ENCODE data around the gene IP6K1. TPM values are rescaled to one million over a fixed set of nuclear protein-coding genes. Genes with fewer than 3 reads are reported as not detected.
"Not testable (repeated sequence)": the region's sequence is repeated elsewhere in the genome, so short reads cannot be mapped to it uniquely, and the experiment has no call there.

Gene IP6K1
- total RNA-seq, 1 donor from 2014 or later = 41.1 TPM

GRCh38 chr3:49712166-49712565 is 74.2 kb downstream of the IP6K1 start:
- no peak for DNase-seq (ENCODE audit: low read depth in 2 of 2)

GRCh38 chr3:49711489-49711888 is 74.9 kb downstream of the IP6K1 start:
- no peak for DNase-seq (ENCODE audit: low read depth in 2 of 2)

- no peak for DNase-seq (ENCODE audit: low read depth in 2 of 2)
Measured at GRCh38 chr3:49709852-49710251, 76.5 kb downstream of the IP6K1 start.

DNA sequence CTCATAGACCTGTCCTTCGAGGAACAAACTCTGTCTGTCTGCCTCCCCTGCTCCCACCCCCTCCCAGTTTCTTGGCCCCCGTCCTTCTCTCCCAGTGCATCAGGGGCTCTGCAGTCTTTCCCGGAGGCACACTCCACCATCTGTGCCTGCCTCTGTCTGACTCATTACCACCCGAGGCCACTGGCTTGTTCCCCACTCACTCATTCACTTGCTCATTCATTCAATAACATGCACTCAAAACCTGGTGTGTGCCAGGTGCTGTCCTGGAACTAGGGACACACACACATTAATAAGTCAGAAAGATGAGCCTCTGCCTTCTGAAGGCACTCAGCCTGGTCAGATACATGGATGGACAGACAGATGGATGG is 79.2 kb downstream of the IP6K1 start:
- DNase-seq (ENCODE audit: low read depth in 2 of 2) = no peak

- DNase-seq (ENCODE audit: low read depth in 2 of 2) = no peak
Measured at GRCh38 chr3:49706456-49707112, 79.8 kb downstream of the IP6K1 start.

DNA sequence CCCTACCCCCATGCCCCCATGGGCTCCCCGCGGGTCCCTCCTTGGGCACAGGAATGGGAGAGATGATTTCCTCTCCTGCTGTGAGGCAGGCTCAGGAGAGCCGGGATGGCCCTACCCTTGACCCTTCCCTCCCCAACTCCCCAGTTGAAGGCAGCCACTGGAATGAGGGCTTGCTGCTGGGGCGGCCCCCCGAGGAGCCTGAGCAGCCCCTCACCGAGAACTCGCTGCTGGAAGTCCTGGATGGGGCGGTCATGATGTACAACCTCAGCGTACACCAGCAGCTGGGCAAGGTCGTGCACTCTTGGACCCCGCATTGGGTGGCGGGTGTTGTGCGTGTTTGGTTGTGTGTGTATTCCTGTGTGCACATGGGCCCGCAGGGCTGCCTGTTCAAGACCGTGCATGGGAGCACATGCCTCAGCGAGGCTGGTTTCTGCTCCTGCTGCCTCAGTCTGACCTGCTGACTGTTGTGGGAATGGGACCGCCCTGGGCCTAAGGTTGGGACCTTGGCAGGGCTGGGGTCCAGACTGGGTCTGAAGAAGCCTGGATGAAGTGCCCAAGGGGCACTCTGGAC is 80.9 kb downstream of the IP6K1 start:
- no peak for DNase-seq (ENCODE audit: low read depth in 2 of 2)

DNA sequence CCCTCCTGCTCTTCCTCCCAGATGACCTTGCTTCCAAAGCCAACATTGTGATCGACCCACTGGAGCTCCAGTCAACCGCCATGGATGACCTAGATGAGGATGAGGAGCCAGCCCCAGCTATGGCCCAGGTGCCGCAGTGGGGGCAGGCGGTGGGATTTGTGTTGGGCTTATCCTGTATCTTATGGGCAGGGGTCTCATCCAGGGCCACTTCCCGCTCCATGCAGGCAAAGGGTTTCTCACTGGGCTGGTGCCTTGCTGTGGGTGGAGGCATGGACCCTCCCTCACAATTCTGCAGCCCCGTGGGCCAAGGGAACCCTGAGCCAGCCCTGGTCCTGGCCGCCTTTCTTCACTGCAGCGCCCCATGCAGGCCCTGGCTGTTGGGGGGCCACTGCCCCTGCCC is 81.7 kb downstream of the IP6K1 start:
- DNase-seq (ENCODE audit: low read depth in 2 of 2) = no peak

- peak in 1 of 2 donors; percentile 23 for DNase-seq (ENCODE audit: low read depth in 2 of 2)
Measured at GRCh38 chr3:49703956-49704355, 82.4 kb downstream of the IP6K1 start.

GRCh38 chr3:49703443-49703927 is 82.9 kb downstream of the IP6K1 start:
- peak; percentile 56 to 75 for DNase-seq (ENCODE audit: low read depth in 2 of 2)

GRCh38 chr3:49702672-49703071 is 83.7 kb downstream of the IP6K1 start:
- DNase-seq (ENCODE audit: low read depth in 2 of 2) = no peak

GRCh38 chr3:49701388-49702077 is 84.8 kb downstream of the IP6K1 start:
- peak in 1 of 2 donors; percentile 23 for DNase-seq (ENCODE audit: low read depth in 2 of 2)

- no peak for DNase-seq (ENCODE audit: low read depth in 2 of 2)
Measured at GRCh38 chr3:49700453-49701128, 85.8 kb downstream of the IP6K1 start.

GRCh38 chr3:49700014-49700413 is 86.3 kb downstream of the IP6K1 start:
- DNase-seq (ENCODE audit: low read depth in 2 of 2) = no peak

GRCh38 chr3:49699281-49699979 is 86.9 kb downstream of the IP6K1 start:
- no peak for DNase-seq (ENCODE audit: low read depth in 2 of 2)

DNA sequence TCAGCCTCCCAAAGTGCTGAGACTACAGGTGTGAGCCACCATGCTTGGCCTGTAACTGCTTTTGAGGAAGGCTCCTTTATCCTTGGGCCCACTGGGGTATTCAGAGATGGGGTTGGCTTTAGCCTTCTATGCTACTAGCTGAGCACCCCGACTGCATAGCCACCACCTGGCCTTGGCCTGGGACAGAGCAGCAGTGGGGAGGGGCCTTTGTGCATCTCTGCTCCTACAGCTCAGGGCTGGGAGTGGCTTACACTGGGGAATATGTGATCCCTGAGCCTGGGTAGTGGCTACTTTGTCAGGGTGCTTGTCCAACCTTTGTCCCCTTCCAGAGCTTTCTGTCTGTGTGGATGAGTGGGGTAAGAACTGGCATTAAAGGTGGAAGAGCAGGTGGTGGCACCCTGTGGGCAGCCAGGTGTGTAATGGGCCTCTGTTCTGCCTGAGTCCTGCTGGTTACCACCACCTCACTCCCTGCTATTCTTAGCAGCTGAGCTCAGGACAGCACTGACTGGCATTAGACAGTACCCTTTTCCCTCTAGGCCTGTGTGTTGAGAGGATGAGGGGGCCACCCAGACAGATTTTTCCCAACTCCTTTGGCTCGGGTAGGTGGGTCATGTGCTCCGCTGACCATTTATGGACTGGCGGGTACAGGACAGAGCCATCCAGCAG is 90.9 kb downstream of the IP6K1 start:
- DNase-seq (ENCODE audit: low read depth in 2 of 2) = not testable (repeated sequence)

GRCh38 chr3:49694409-49695070 is 91.8 kb downstream of the IP6K1 start:
- DNase-seq (ENCODE audit: low read depth in 2 of 2) = not testable (repeated sequence)

DNA sequence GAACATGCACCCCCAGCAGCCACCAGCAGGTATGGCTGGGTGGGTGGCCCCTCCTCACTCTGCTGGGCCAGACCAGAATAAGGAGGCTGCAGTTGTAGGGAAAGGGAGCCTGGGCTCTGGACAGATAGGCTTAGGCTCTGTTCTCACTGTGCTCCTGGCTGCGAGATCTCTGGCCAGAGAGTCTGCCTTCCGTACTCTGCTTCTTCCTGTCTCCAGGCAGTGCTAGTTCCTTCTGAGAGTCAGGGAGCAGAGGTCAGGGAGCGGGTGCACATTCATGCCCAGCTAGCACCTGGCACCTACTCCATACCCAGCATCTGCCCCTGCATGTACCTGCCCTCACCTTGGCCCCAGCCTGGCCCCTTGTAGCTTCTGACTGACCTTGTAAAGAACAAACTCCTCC is 94.9 kb downstream of the IP6K1 start:
- not testable (repeated sequence) for DNase-seq (ENCODE audit: low read depth in 2 of 2)

- not testable (repeated sequence) for DNase-seq (ENCODE audit: low read depth in 2 of 2)
Measured at GRCh38 chr3:49690856-49691255, 95.5 kb downstream of the IP6K1 start.

DNA sequence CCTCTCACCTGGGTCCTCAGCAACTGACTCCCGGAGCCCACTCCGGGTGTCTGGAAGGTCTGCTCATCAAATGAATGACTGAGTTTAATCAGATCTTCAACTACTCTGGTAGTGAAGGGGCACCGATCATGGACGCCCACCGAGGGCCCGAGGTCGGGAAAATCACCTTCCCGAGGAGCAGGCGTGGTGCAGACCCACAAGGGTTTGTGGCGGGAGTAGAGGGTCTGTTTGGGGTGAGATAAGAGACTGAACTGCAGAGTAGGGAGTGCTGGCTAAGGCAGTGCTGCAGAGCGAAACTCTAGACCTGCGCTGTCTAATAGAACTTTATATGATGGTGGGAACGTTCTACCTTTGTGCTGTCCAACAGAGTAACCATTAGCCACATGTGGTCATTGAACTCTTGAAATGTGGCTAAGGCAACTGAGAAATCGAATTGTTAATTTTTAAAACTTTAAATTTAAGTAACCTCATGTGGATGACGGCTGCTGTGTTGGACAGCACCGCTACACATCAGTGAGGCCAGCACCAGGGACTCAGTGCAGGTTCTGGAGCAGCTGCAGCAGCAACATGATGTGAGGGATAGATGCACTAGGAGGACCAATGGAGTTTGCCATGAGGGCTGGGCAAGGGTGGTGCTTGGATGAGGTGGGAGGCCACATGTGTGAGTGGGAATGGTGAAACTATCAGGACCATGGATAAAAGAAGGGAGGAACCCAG is 96.3 kb downstream of the IP6K1 start:
- DNase-seq (ENCODE audit: low read depth in 2 of 2) = not testable (repeated sequence)
